NT2/D1 (cell line): ENCODE measurements around the gene MAGI2.

Experiments used
- SUZ12 ChIP-seq: IDR thresholded peaks from 2 replicates; pipeline ENCODE4 v1.6.1; 2011; ENCODE audit not compliant: insufficient read length, insufficient read depth; ENCODE audit errors: extremely low read depth
- YY1 ChIP-seq: IDR thresholded peaks from 2 replicates; pipeline ENCODE4 v1.6.1; 2011; ENCODE audit not compliant: insufficient read length, insufficient read depth

GRCh38 chr7:78996013-78996412 is 457.5 kb downstream of the MAGI2 start:
- TF ChIP-seq SUZ12 (no peak), YY1 (no peak)
